H9 (cell line): ENCODE measurements around the gene ARF5. TPM values are rescaled to one million over a fixed set of nuclear protein-coding genes. Genes with fewer than 3 reads are reported as not detected.
A peak's percentile ranks its signal among the peaks of the same experiment; 100 is the strongest.

ENCODE experiments used
- DNase-seq: peaks from one replicate; pipeline ENCODE4 v3.0.0-alpha.2; 2017
- H2AFZ ChIP-seq: one replicate; pipeline ENCODE4 v1.6.1; 2013; ENCODE audit warnings: mild to moderate bottlenecking, low read length, control low read depth, moderate library complexity
- H2AK5ac ChIP-seq: 2 replicates; pipeline ENCODE4 v1.6.1; 2013; ENCODE audit warnings: low read length, control low read depth, mixed read lengths; ENCODE audit not compliant: insufficient read length
- H2BK120ac ChIP-seq: one replicate; pipeline ENCODE4 v1.6.1; 2013; ENCODE audit warnings: low read depth, mild to moderate bottlenecking, low read length, control low read depth, inconsistent platforms; ENCODE audit not compliant: poor library complexity, severe bottlenecking
- H2BK12ac ChIP-seq: 2 replicates; pipeline ENCODE4 v1.6.1; 2013; ENCODE audit warnings: low read length, control low read depth, mixed read lengths, low read depth; ENCODE audit not compliant: insufficient read length
- H2BK15ac ChIP-seq: 2 replicates; pipeline ENCODE4 v1.6.1; 2013; ENCODE audit warnings: low read depth, low read length, control low read depth
- H2BK20ac ChIP-seq: one replicate; pipeline ENCODE4 v1.6.1; 2013; ENCODE audit warnings: low read depth, mild to moderate bottlenecking, low read length, control low read depth, inconsistent platforms; ENCODE audit not compliant: poor library complexity, severe bottlenecking
- H2BK5ac ChIP-seq: 2 replicates; pipeline ENCODE4 v1.6.1; 2013; ENCODE audit warnings: low read length, control low read depth, mixed read lengths; ENCODE audit not compliant: insufficient read length
- H3K14ac ChIP-seq: 2 replicates; pipeline ENCODE4 v1.6.1; 2013; ENCODE audit warnings: low read length, control low read depth; ENCODE audit not compliant: insufficient read depth
- H3K18ac ChIP-seq: 2 replicates; pipeline ENCODE4 v1.6.1; 2013; ENCODE audit warnings: low read depth, mild to moderate bottlenecking, mixed read lengths, low read length, control low read depth; ENCODE audit not compliant: insufficient read length
- H3K23ac ChIP-seq: 2 replicates; pipeline ENCODE4 v1.6.1; 2013; ENCODE audit warnings: low read length, control low read depth, mixed read lengths, low read depth; ENCODE audit not compliant: insufficient read length
- H3K23me2 ChIP-seq: 2 replicates; pipeline ENCODE4 v1.6.1; 2013; ENCODE audit warnings: low read depth, mild to moderate bottlenecking, mixed read lengths, low read length, control low read depth; ENCODE audit not compliant: insufficient read length, poor library complexity, severe bottlenecking
- H3K27ac ChIP-seq: 2 replicates; pipeline ENCODE4 v1.5.1; 2013; ENCODE audit warnings: low read length, control low read depth, mixed read lengths, low read depth; ENCODE audit not compliant: insufficient read length
- H3K27me3 ChIP-seq: 2 replicates; pipeline ENCODE4 v1.6.1; 2013; ENCODE audit warnings: low read length, control low read depth, inconsistent platforms; ENCODE audit not compliant: insufficient read depth
- H3K4ac ChIP-seq: 2 replicates; pipeline ENCODE4 v1.6.1; 2013; ENCODE audit warnings: low read depth, mild to moderate bottlenecking, control low read depth, inconsistent platforms, low read length, moderate library complexity
- H3K4me1 ChIP-seq: 2 replicates; pipeline ENCODE4 v1.6.1; 2013; ENCODE audit warnings: low read length, control low read depth, inconsistent platforms; ENCODE audit not compliant: insufficient read depth
- H3K4me2 ChIP-seq: 2 replicates; pipeline ENCODE4 v1.6.1; 2013; ENCODE audit warnings: low read length, control low read depth, mixed read lengths; ENCODE audit not compliant: insufficient read length, insufficient read depth
- H3K56ac ChIP-seq: 2 replicates; pipeline ENCODE4 v1.6.1; 2013; ENCODE audit warnings: low read depth, mild to moderate bottlenecking, mixed read lengths, low read length, control low read depth; ENCODE audit not compliant: insufficient read length
- H3K79me1 ChIP-seq: 2 replicates; pipeline ENCODE4 v1.6.1; 2013; ENCODE audit warnings: low read depth, mild to moderate bottlenecking, moderate library complexity, low read length, control low read depth, inconsistent platforms; ENCODE audit not compliant: insufficient read depth, poor library complexity, severe bottlenecking
- H3K79me2 ChIP-seq: 2 replicates; pipeline ENCODE4 v1.6.1; 2013; ENCODE audit warnings: low read length, control low read depth, inconsistent platforms; ENCODE audit not compliant: insufficient read depth
- H3K9ac ChIP-seq: 2 replicates; pipeline ENCODE4 v1.6.1; 2013; ENCODE audit warnings: low read length, control low read depth, mixed read lengths; ENCODE audit not compliant: insufficient read length; ENCODE audit errors: extremely low read depth
- H3K9me3 ChIP-seq: one replicate; pipeline ENCODE4 v1.6.1; 2013; ENCODE audit warnings: low read depth, low read length, inconsistent platforms; ENCODE audit not compliant: control insufficient read depth
- H3T11ph ChIP-seq: one replicate; pipeline ENCODE4 v1.6.1; 2013; ENCODE audit warnings: mild to moderate bottlenecking, low read length, control low read depth, inconsistent platforms
- H4K20me1 ChIP-seq: one replicate; pipeline ENCODE4 v1.6.1; 2013; ENCODE audit not compliant: control insufficient read depth, insufficient read length, insufficient read depth
- H4K5ac ChIP-seq: 2 replicates; pipeline ENCODE4 v1.6.1; 2013; ENCODE audit warnings: low read depth, mild to moderate bottlenecking, mixed read lengths, low read length, control low read depth; ENCODE audit not compliant: insufficient read length
- H4K8ac ChIP-seq: replicated peaks from 2 replicates; pipeline ENCODE4 v1.6.1; 2013; ENCODE audit warnings: low read length, control low read depth, mixed read lengths, low read depth; ENCODE audit not compliant: insufficient read length
- H4K91ac ChIP-seq: 2 replicates; pipeline ENCODE4 v1.6.1; 2013; ENCODE audit warnings: low read depth, mild to moderate bottlenecking, moderate library complexity, mixed read lengths, low read length, control low read depth; ENCODE audit not compliant: insufficient read length
- H3K27ac Mint-ChIP-seq, 3 experiments: 2 replicates in 2 of 3; 3 replicates in 1 of 3; pipeline ENCODE4 v1.8.0; 2020 to 2021; ENCODE audit warnings: mixed read lengths in 3 of 3, mild to moderate bottlenecking in 1 of 3, moderate library complexity in 1 of 3
- H3K27me3 Mint-ChIP-seq: 2 replicates; pipeline ENCODE4 v1.8.0; 2021; ENCODE audit warnings: low read depth, mild to moderate bottlenecking, moderate library complexity, mixed read lengths
- H3K36me3 Mint-ChIP-seq, 3 experiments: 2 replicates in 2 of 3; 3 replicates in 1 of 3; pipeline ENCODE4 v1.8.0; 2020 to 2021; ENCODE audit warnings: low read depth in 3 of 3, mixed read lengths in 3 of 3; ENCODE audit not compliant: insufficient read depth in 1 of 3
- H3K4me1 Mint-ChIP-seq, 2 experiments: 2 replicates each; pipeline ENCODE4 v1.8.0; 2020; ENCODE audit warnings: mixed read lengths in 2 of 2
- H3K4me3 Mint-ChIP-seq, 2 experiments: 2 replicates in 1 of 2; 3 replicates in 1 of 2; pipeline ENCODE4 v1.8.0; 2020 to 2021; ENCODE audit warnings: mild to moderate bottlenecking in 2 of 2, mixed read lengths in 2 of 2, moderate library complexity in 1 of 2
- H3K9me3 Mint-ChIP-seq, 2 experiments: 2 replicates in 1 of 2; 3 replicates in 1 of 2; pipeline ENCODE4 v1.8.0; 2020; ENCODE audit warnings: mild to moderate bottlenecking in 2 of 2, mixed read lengths in 2 of 2, moderate library complexity in 1 of 2
- WGBS: extraction: QIAGEN DNeasy Blood & Tissue Kit; methylation state at CpG from one replicate; pipeline ENCODE4 v1.1.7; 2013; ENCODE audit warnings: missing lambda C conversion rate, low lambda C conversion rate, mixed read lengths; ENCODE audit not compliant: insufficient read length; ENCODE audit errors: extremely low coverage; 5-methylcytosine and 5-hydroxymethylcytosine counted together
- total RNA-seq: library from RNA; stranded (reverse); gene quantifications from 2 replicates; pipeline ENCODE4 v1.2.1, GENCODE V29; 2021
- TF ChIP-seq, protein P1 (sequence below): fragments of 200-600 bp; sonication (generic); conservative IDR thresholded peaks from 3 replicates; pipeline ENCODE4 v1.8.0; 2021; ENCODE audit warnings: antibody characterized with exemption, mild to moderate bottlenecking

Gene ARF5
- total RNA-seq, 1 experiment from 2014 or later = 169 TPM

DNA sequence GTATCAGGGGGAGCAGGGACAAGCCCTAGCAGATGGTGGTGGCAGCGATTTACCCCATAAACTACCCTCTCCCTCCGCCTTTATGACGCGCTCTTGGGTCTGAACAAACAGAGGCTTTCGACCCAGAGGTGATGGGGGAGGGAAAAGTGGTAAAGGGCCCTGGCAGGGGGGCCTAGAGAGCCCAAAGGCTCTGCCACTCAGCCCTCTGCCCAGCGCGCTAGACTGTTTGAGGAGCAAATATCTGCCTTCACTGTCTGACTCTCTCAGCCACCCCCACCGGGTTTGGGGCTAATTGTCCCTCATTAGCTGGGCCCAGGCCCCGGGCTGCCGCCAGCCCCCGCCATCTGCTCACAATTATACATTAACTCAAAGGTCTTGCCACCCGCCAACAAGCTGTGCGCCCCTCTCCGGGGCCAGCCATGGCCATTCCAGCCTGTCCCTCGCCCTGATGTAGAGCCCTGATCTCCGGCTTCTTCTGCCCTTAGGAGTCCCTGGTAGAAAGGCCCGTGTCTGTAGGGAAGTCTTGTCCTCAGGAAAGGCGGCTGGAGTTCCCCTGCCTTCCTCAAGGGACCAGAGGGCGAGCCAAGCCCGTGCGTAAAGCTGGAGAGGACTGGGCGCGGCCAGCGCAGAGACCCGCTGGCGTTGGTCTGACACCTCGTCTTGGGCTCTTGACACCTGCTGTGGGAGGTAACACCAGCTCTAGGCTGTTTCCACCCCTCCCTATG, 31.6 kb downstream of the ARF5 start:
- H3K4me3 Mint-ChIP-seq = peak overlapping the region; percentile 77 to 89
- Histone ChIP-seq H2BK12ac (no peak overlapping the region), H2BK120ac (no peak overlapping the region)

More for the DNA sequence above, 31.6 kb downstream of the ARF5 start:
- Histone ChIP-seq H3K27ac (no peak overlapping the region), H2AK5ac (no peak overlapping the region), H3K79me1 (no peaks in the 10 kb centered on the region), H3K9me3 (no peaks in the 10 kb centered on the region), H2AFZ (no peak overlapping the region), H4K5ac (no peak overlapping the region), H3K18ac (no peak overlapping the region), H3K23ac (no peak overlapping the region), H3K23me2 (peaks cover 16% of the 10 kb centered on the region), H2BK5ac (no peak overlapping the region), H3K4me2 (peak overlapping the region; percentile 90), H4K20me1 (no peaks in the 10 kb centered on the region), H3K79me2 (no peaks in the 10 kb centered on the region), H2BK20ac (no peak overlapping the region), H4K8ac (no peak overlapping the region), H4K91ac (no peak overlapping the region), H3K9ac (no peak overlapping the region), H2BK15ac (no peak overlapping the region), H3K27me3 (peaks cover 20% of the 10 kb centered on the region; the same call in 1 of the 2 replicates), H3K14ac (no peak overlapping the region), H3K56ac (no peak overlapping the region), H3K4me1 (no peaks in the 10 kb centered on the region), H3K4ac (no peak overlapping the region), H3T11ph (no peak overlapping the region)
- peak; percentile 74 for DNase-seq
- no peaks in the 10 kb centered on the region; a peak in 2 of 5 replicates for H3K9me3 Mint-ChIP-seq
- H3K27ac Mint-ChIP-seq = 0 out of 7 replicates have a peak overlapping the region, but pooled peaks of 1 of the 3 experiments have one; percentile 24
- WGBS = no CpG with 5 or more reads among the region's 27 CpGs
- no peaks in the 10 kb centered on the region; a peak in 1 of 7 replicates for H3K36me3 Mint-ChIP-seq
- TF ChIP-seq, protein P1, sequence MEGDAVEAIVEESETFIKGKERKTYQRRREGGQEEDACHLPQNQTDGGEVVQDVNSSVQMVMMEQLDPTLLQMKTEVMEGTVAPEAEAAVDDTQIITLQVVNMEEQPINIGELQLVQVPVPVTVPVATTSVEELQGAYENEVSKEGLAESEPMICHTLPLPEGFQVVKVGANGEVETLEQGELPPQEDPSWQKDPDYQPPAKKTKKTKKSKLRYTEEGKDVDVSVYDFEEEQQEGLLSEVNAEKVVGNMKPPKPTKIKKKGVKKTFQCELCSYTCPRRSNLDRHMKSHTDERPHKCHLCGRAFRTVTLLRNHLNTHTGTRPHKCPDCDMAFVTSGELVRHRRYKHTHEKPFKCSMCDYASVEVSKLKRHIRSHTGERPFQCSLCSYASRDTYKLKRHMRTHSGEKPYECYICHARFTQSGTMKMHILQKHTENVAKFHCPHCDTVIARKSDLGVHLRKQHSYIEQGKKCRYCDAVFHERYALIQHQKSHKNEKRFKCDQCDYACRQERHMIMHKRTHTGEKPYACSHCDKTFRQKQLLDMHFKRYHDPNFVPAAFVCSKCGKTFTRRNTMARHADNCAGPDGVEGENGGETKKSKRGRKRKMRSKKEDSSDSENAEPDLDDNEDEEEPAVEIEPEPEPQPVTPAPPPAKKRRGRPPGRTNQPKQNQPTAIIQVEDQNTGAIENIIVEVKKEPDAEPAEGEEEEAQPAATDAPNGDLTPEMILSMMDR = peak; percentile 47; the same call in 2 of the 3 replicates
- peaks cover 90% of the 10 kb centered on the region for H3K27me3 Mint-ChIP-seq
- peaks cover 20% of the 10 kb centered on the region in 2 experiments for H3K4me1 Mint-ChIP-seq
